Hematopoietic multipotent progenitor cell treated with erythropoietin and hydrocortisone succinate and interleukin-3 and kit ligand, for 8 days (in vitro differentiated cells): ENCODE measurements around the gene ZNF670.
"Not testable (repeated sequence)": the region's sequence is repeated elsewhere in the genome, so short reads cannot be mapped to it uniquely, and the experiment has no call there.

Source experiments
- DNase-seq: peaks from one replicate; pipeline ENCODE4 v3.0.0-alpha.2; 2015

The ZNF670 gene

DNA sequence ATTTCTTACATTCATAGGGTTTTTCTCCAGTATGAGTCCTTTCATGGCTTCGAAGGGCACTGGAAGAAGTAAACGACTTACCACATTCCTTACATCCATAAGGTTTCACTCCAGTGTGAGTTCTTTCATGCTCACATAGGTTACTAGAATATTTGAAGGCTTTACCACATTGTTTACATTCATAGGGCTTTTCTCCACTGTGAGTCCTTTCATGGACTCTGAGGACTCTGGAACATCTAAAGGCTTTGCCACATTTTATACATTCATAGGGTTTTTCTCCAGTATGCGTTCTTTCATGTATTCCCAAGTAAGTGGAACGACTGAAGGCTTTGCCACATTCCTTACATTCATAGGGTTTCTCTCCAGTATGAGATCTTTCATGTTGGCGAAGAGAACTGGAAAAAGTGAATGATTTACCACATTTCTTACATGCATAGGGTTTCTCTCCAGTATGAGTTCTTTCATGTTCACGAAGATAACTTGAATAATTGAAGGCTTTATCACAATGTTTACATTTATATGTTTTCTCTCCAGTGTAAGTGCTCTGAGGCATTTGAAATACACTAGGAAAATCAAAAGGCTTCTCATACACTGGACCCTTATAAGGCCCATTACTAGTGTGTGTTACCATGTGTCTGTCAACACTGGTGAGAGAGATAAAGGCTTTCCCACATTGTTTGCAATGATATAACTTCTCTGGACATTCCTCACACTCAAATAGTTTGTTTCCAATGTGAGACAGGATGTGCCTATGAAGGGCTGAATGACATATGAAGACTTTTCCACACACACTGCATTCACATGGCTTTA, 40.9 kb downstream of the ZNF670 start:
- DNase-seq = no peak

DNA sequence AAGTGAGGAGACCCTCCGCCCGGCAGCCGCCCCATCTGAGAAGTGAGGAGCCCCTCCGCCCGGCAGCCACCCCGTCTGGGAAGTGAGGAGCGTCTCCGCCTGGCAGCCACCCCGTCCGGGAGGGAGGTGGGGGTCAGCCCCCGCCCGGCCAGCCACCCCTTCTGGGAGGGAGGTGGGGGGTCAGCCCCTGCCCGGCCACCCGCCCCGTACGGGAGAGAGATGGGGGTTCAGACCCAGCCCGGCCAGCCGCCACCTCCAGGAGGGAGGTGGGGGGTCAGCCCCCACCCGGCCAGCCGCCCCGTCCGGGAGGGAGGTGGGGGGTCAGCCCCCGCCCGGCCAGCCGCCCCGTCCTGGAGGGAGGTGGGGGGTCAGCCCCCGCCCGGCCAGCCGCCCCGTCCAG, 46.3 kb downstream of the ZNF670 start:
- DNase-seq = not testable (repeated sequence)
